Measurements from ENCODE around the gene RAI1.

The RAI1 gene

DNA sequence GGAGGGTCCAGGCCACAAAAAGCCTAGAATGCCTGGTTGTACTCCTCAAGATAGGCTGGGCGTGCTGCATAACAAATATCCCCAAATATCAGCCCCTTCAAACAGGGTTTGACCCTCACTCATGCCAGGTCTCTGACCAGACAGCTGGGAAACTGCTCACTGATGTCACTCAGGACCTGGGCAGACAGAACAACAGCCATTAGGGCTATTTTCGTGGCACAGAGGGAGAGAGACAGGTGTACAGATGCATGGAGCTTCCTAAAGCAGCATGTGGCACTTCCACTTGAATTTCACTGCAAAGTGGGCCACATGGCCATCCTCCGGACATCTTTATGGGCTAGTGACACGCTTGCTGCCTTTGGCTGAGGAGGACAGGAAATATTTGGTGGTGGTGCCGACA lies 82.5 kb downstream of the RAI1 start:
- Histone ChIP-seq H3K9ac (ENCODE audit: low read depth, low read length) (no peak overlapping the region), H3K36me3 (ENCODE audit: insufficient read depth, low read length) (peaks cover 4% of the 10 kb centered on the region), H3K4me2 (ENCODE audit: low read length) (no peak overlapping the region), H3K4me1 (ENCODE audit: control insufficient read depth, insufficient read depth, low read length) (peaks cover 9% of the 10 kb centered on the region), H3K9me3 (replicated peaks; ENCODE audit: low read length) (no peaks in the 10 kb centered on the region), H3K27me3 (ENCODE audit: control insufficient read depth, insufficient read depth, low read length) (no peaks in the 10 kb centered on the region), H3K4me3 (ENCODE audit: low read length) (no peak overlapping the region)

DNA sequence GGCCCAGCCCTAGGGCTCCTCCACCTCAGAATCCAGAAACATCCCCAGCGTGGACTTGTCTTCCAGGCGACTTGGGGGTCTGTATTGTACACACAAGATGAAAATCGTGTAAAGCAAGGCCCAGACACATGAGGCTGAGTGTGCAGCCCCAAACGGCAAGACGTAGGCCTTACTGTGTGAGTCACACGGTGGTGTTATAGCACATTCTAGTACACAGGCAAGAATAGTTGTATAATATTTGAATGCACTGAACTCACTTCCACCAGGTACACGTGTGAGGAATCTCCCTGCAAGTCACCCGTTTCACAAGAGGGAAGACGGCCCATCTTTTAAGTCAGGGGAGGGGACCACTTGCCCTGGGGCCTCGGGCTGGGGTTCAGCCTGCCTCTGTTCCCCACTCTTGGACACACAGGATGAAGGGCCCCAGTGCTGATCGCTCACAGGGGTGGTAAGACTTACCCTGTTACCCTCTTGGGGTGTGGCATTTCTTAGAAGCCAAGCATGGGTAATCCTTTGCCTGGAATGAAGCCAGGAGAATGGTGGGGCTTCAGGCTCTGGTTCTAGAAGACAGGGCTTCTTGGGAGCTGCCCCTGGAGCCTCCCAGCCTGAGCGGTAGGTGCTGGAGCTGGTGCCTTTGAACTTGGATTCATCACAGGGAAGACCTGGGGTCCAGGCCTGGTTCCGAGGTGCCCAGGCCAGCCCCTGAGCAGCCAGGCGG lies 84.3 kb downstream of the RAI1 start:
- Histone ChIP-seq H3K4me2 (ENCODE audit: low read length) (no peak overlapping the region), H3K9ac (ENCODE audit: low read depth, low read length) (no peak overlapping the region), H3K9me3 (replicated peaks; ENCODE audit: low read length) (no peaks in the 10 kb centered on the region), H3K36me3 (ENCODE audit: insufficient read depth, low read length) (peaks cover 4% of the 10 kb centered on the region), H3K4me3 (ENCODE audit: low read length) (no peak overlapping the region), H3K4me1 (ENCODE audit: control insufficient read depth, insufficient read depth, low read length) (peaks cover 10% of the 10 kb centered on the region), H3K27me3 (ENCODE audit: control insufficient read depth, insufficient read depth, low read length) (no peaks in the 10 kb centered on the region)

DNA sequence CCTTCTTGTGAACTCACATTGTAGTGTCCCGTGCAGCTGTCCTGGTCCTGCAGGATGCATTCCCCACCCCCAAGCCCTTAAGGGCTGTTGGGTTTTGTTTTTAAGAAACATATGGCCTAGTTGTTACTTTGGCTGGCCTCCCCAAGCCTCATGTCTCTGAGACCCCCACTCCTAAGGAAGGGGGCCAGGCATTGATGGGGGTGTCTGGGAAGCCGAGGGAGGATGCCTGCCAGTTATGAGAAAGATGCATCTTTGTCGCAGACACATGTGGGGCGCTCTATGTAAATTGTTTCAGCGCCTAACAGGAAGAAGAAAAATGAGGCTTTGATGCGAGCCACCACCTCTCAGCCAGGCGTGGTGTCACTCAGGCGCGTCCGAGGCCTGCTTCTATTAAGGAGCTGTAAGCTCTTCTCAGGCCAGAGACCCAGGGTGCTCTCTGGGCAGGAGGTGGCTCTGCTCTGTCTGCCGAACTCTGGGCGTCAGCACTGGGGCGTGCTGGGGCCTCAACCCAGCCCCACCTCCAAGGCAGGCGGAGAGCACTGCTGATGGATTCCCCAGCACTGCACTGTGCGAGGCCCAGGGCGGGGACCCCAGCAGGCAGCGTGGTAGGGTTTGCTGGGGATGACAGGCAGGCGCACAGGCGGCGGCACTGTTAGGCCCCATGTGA lies 85.0 kb downstream of the RAI1 start:
- Histone ChIP-seq H3K9ac (ENCODE audit: low read depth, low read length) (no peak overlapping the region), H3K4me1 (ENCODE audit: control insufficient read depth, insufficient read depth, low read length) (peaks cover 10% of the 10 kb centered on the region), H3K36me3 (ENCODE audit: insufficient read depth, low read length) (no peaks in the 10 kb centered on the region)

DNA sequence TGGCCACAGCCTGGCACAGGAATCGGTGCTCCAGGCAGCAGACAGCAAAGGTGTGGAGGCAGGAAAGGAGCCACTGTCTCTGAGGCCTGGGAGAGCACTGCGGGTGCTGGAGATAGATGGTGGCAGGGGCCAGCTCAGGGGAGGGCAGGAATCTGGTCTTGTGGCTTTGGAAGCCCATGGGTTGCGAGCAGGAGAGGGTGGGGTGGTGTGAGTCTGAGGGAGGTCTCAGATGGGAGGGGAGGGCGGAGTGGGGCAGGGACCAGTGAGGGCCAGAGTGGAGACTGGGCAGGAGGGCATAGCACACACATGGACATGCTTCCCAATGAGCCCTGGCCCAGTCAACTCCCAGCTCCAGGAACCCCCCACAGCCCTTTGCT lies 85.5 kb downstream of the RAI1 start:
- H3K9ac ChIP-seq (ENCODE audit: low read depth, low read length) = no peak overlapping the region
- no peak overlapping the region for H3K4me3 ChIP-seq (ENCODE audit: low read length)
- H3K4me1 ChIP-seq (ENCODE audit: control insufficient read depth, insufficient read depth, low read length) = peaks cover 10% of the 10 kb centered on the region
- no peaks in the 10 kb centered on the region for H3K9me3 ChIP-seq (replicated peaks; ENCODE audit: low read length)
- no peaks in the 10 kb centered on the region for H3K27me3 ChIP-seq (ENCODE audit: control insufficient read depth, insufficient read depth, low read length)
- no peak overlapping the region for H3K4me2 ChIP-seq (ENCODE audit: low read length)
- H3K36me3 ChIP-seq (ENCODE audit: insufficient read depth, low read length) = no peaks in the 10 kb centered on the region

More for the DNA sequence above, 85.0 kb downstream of the RAI1 start:
- no peak overlapping the region for H3K4me3 ChIP-seq (ENCODE audit: low read length)
- no peaks in the 10 kb centered on the region for H3K27me3 ChIP-seq (ENCODE audit: control insufficient read depth, insufficient read depth, low read length)
- H3K9me3 ChIP-seq (replicated peaks; ENCODE audit: low read length) = no peaks in the 10 kb centered on the region
- H3K4me2 ChIP-seq (ENCODE audit: low read length) = no peak overlapping the region

DNA sequence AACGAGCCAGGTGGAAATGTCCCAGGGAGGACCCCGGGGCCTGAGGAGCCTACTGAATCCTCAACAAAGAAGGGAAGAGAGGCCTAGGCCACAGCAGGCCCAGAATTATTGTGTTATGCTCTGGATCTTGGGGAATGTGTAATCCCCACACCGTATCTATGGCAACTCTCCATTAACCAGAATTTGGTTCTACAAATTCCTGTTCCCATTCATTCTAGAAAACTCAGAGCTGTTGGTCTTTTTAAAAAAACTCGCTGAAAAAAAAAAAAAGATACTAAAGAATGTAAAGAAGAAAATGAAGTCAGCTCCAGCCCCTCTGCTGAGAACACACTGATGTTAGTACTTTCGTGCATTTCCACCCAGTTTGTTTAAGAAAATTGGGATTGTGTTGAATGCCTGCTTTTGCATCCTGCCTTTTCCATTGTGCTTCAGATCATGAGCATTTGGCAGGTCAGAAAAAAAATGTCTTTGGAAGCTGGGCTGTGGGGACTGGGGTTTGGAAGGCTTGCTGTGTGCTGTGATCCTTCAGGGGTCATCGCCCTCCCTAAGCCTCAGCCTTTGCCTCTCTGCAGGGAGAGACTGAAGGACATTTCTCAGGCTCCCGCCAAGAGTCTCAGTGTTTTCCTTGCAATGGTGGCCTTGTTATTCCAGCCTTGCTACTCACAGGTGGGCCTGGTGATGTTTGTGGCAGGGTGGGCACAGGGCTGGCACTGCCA lies 86.1 kb downstream of the RAI1 start:
- Histone ChIP-seq H3K4me3 (ENCODE audit: low read length) (no peak overlapping the region), H3K9ac (ENCODE audit: low read depth, low read length) (no peak overlapping the region), H3K4me2 (ENCODE audit: low read length) (no peak overlapping the region), H3K36me3 (ENCODE audit: insufficient read depth, low read length) (no peaks in the 10 kb centered on the region), H3K9me3 (replicated peaks; ENCODE audit: low read length) (no peaks in the 10 kb centered on the region), H3K4me1 (ENCODE audit: control insufficient read depth, insufficient read depth, low read length) (peaks cover 10% of the 10 kb centered on the region), H3K27me3 (ENCODE audit: control insufficient read depth, insufficient read depth, low read length) (no peaks in the 10 kb centered on the region)

DNA sequence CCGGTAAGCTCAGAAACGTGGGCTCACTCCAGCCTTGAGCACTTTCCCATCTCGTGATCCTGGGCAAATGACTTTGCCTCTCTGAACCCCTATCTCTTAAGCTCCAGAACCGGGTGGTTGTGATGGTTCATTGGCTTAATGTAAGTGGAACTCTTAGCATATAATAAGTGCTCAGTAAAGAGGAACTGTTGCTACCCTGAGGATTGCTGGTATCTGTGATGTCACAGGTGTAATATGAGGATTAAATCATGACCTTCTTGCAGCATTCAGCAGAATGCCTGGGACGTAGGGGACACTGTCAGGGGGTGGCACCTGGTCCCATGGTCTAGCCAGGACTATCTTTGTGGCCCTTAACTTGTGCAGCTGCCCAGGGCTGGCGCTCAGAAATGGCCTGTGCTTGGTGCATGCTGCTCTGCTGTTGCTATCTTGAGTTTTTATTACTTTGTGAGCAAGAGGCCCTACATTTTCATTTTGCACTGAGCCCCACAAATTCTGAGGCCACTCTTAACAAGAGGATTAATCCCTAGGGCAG lies 86.7 kb downstream of the RAI1 start:
- no peaks in the 10 kb centered on the region for H3K9me3 ChIP-seq (replicated peaks; ENCODE audit: low read length)
- H3K9ac ChIP-seq (ENCODE audit: low read depth, low read length) = no peak overlapping the region
- H3K4me1 ChIP-seq (ENCODE audit: control insufficient read depth, insufficient read depth, low read length) = peaks cover 10% of the 10 kb centered on the region
- no peaks in the 10 kb centered on the region for H3K27me3 ChIP-seq (ENCODE audit: control insufficient read depth, insufficient read depth, low read length)
- no peaks in the 10 kb centered on the region for H3K36me3 ChIP-seq (ENCODE audit: insufficient read depth, low read length)
- no peak overlapping the region for H3K4me2 ChIP-seq (ENCODE audit: low read length)
- no peak overlapping the region for H3K4me3 ChIP-seq (ENCODE audit: low read length)

DNA sequence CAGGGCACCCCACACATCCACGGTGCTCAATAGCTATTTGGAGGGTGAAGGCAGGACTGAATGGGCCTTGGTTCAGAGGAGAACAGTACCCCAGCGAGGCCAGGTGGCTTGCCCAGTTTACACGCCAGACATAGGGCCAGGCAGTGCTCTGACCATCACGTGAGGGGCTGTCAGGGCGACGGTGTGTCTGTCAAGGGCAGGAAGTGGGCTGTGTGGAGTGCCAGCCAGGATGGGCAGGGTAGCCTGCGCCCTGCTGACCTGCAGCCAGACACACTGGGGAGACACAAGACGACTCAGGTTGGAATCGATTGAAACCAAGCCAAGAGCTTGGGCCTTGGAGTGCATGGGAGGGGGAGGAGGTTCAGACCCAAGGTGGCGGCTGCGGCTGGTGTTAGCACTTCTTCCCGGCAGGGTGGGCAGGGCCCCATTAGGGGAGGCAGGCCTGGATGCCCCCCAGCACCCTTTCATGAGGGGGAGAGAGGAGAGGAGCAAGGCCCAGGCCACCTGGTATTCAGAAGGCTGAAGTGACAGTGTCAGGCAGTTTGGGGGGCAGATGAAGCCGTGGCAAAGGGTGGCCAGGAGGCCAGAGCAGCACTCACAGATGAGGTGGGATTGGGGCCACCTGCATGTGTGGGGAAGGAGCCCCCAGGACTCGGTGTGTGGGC lies 87.3 kb downstream of the RAI1 start:
- no peak overlapping the region for H3K4me2 ChIP-seq (ENCODE audit: low read length)
- no peaks in the 10 kb centered on the region for H3K9me3 ChIP-seq (replicated peaks; ENCODE audit: low read length)
- H3K4me3 ChIP-seq (ENCODE audit: low read length) = no peak overlapping the region
- no peak overlapping the region for H3K9ac ChIP-seq (ENCODE audit: low read depth, low read length)
- H3K27me3 ChIP-seq (ENCODE audit: control insufficient read depth, insufficient read depth, low read length) = no peaks in the 10 kb centered on the region
- H3K36me3 ChIP-seq (ENCODE audit: insufficient read depth, low read length) = no peaks in the 10 kb centered on the region
- H3K4me1 ChIP-seq (ENCODE audit: control insufficient read depth, insufficient read depth, low read length) = peaks cover 15% of the 10 kb centered on the region

DNA sequence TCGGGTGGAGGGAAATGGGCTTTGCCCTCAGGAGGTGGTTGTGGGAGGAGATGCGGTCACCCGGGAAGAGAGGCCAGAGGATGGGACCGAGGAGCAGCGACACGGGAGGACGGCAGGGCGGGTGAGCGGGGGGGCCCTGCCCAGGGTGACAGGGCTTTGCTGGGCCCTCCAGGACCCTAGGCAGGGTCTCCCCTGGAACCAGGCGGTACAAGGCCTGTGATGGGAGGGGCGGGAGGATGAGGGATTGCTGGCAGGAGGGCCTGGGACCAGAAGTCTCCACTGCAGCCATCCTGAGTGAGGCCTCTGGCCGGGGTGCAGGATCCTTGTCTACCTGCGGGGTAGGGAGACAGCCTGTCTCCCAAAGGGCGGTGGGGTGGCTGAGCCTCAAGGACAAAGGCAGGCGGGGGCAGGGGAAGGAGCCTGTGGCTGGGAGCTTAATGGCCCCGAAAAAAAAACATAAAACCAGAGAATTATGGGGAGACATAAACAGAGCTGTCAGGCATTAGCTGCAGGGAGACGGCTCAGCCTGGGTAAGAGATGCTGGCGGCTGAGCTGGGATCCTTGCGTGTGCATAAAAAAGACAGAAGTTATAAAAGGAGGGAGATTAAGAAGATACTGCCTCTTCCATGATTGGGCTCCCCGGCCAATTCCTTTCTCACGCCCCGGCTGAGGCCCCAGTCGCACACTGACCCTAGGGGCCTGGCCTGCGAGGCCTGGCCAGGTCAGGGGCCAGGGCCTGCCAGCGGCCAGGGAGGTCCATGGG lies 88.8 kb downstream of the RAI1 start:
- Histone ChIP-seq H3K9ac (ENCODE audit: low read depth, low read length) (no peak overlapping the region), H3K4me1 (ENCODE audit: control insufficient read depth, insufficient read depth, low read length) (peaks cover 27% of the 10 kb centered on the region), H3K27me3 (ENCODE audit: control insufficient read depth, insufficient read depth, low read length) (no peaks in the 10 kb centered on the region), H3K4me2 (ENCODE audit: low read length) (no peak overlapping the region), H3K4me3 (ENCODE audit: low read length) (no peak overlapping the region), H3K9me3 (replicated peaks; ENCODE audit: low read length) (no peaks in the 10 kb centered on the region), H3K36me3 (ENCODE audit: insufficient read depth, low read length) (no peaks in the 10 kb centered on the region)

DNA sequence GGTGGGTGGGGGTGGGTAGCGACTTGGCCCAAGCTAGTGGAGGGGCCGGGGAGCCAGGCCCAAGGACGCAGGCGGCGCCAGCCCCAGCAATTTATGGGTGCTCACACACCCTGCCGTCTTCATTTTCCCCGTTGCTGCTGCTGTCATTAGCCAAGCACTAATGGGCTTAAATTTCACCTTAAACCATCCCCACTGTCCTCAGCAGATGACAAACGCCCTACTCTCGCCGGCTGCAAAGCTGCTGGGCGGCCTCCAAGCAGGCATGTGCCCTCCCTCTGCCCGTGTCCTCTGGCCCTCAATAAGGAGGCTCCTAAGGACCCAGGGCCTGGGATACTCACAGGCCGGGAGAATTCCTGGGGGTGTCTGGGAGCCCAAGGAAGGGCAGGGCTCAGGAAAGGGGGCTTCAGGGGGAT lies 89.4 kb downstream of the RAI1 start:
- Histone ChIP-seq H3K4me2 (ENCODE audit: low read length) (no peak overlapping the region), H3K4me3 (ENCODE audit: low read length) (no peak overlapping the region), H3K27me3 (ENCODE audit: control insufficient read depth, insufficient read depth, low read length) (no peaks in the 10 kb centered on the region), H3K36me3 (ENCODE audit: insufficient read depth, low read length) (no peaks in the 10 kb centered on the region), H3K9ac (ENCODE audit: low read depth, low read length) (no peak overlapping the region), H3K4me1 (ENCODE audit: control insufficient read depth, insufficient read depth, low read length) (peaks cover 27% of the 10 kb centered on the region), H3K9me3 (replicated peaks; ENCODE audit: low read length) (no peaks in the 10 kb centered on the region)

DNA sequence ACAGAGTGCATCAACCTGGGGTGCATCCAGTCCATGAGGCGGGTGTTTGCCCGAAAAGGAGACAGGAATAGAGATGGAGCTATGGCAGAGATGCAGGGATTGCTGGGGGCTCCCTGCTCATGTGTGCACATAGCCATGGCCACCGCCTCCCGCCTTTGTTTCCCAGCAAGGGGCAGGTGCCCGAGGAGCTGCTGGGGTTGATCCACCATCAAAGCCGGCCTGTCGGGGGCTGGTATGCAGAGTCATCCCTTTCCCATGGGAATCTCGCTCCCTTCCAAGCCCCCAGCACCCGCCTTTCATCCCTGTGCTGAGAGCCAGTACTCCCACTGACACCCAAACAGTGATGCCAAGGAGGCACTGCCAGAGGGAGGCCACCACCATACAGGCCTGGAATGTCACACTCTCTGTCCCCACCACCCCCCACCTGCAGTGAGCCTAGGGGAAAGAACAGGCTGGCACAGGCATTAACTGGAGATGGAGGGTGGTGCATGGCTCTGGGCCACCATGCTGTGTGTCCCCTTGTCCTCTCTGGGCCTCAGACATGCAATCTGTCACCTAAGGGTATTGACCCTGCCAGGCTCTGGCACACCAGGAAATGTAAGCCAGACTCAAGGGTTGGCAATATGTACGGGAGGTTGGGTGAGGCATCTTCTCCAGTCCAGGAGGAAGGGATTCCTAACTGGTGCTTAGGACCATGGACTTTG lies 90.4 kb downstream of the RAI1 start:
- Histone ChIP-seq H3K4me2 (ENCODE audit: low read length) (no peak overlapping the region), H3K9ac (ENCODE audit: low read depth, low read length) (no peak overlapping the region), H3K36me3 (ENCODE audit: insufficient read depth, low read length) (no peaks in the 10 kb centered on the region), H3K4me1 (ENCODE audit: control insufficient read depth, insufficient read depth, low read length) (peaks cover 27% of the 10 kb centered on the region), H3K9me3 (replicated peaks; ENCODE audit: low read length) (no peaks in the 10 kb centered on the region), H3K27me3 (ENCODE audit: control insufficient read depth, insufficient read depth, low read length) (no peaks in the 10 kb centered on the region), H3K4me3 (ENCODE audit: low read length) (no peak overlapping the region)

All from skeletal muscle satellite cell (primary cell).